Neural progenitor cell (in vitro differentiated cells): ENCODE data around the gene FLAD1.

ENCODE experiments used
- EZH2 ChIP-seq: fragments of 200-600 bp; sonication (generic); IDR thresholded peaks from 2 replicates; pipeline ENCODE4 v1.6.1; 2017; ENCODE audit warnings: antibody characterized with exemption, mild to moderate bottlenecking, moderate library complexity
- TF ChIP-seq, protein P1 (sequence below): fragments of 200-600 bp; sonication (generic); IDR thresholded peaks from 2 replicates; pipeline ENCODE4 v1.5.1; 2017; ENCODE audit warnings: antibody characterized with exemption, mild to moderate bottlenecking

DNA sequence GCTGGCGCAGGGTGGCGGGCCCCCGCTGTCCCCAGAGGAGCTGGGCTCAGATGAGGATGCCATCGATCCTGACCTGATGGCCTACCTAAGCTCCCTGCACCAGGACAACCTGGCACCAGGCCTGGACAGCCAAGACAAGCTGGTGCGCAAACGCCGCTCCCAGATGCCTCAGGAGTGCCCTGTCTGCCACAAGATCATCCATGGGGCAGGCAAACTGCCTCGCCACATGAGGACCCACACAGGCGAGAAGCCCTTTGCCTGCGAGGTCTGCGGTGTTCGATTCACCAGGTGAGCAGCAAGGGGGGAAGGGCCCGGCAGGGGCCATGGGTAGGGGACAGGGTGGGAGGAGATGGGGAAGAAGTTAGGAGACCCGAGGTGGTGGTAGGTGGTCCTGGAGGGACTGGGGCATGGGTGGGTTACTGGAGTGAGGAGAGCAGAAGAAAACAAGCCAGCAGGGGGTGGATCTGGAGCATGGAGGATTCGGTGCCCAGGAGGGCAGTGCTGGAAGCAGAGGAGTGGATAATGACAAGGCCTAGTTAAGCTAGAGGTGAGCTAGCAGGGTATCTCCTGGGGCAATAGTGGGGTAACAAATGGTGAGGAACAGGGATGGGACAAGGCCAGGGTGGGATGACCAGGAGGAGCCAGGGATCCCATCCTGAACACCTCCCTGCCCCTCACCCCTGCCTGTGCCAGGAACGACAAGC, 32.5 kb downstream of the FLAD1 start:
- TF ChIP-seq, protein P1, sequence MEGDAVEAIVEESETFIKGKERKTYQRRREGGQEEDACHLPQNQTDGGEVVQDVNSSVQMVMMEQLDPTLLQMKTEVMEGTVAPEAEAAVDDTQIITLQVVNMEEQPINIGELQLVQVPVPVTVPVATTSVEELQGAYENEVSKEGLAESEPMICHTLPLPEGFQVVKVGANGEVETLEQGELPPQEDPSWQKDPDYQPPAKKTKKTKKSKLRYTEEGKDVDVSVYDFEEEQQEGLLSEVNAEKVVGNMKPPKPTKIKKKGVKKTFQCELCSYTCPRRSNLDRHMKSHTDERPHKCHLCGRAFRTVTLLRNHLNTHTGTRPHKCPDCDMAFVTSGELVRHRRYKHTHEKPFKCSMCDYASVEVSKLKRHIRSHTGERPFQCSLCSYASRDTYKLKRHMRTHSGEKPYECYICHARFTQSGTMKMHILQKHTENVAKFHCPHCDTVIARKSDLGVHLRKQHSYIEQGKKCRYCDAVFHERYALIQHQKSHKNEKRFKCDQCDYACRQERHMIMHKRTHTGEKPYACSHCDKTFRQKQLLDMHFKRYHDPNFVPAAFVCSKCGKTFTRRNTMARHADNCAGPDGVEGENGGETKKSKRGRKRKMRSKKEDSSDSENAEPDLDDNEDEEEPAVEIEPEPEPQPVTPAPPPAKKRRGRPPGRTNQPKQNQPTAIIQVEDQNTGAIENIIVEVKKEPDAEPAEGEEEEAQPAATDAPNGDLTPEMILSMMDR: no peak
- no peak for TF ChIP-seq EZH2
